M059J (cell line): ENCODE data around the gene DAPK2. TPM values are rescaled to one million over a fixed set of nuclear protein-coding genes. Genes with fewer than 3 reads are reported as not detected.

ENCODE experiments used
- DNase-seq: peaks from one replicate; pipeline ENCODE4 v3.0.0-alpha.2; 2012; ENCODE audit warnings: low read depth
- total RNA-seq: library from RNA; depleted of rRNA; stranded (reverse); fragments of >200 nt; shearing (Covaris generic); gene quantifications from 2 replicates; pipeline ENCODE4 v1.2.3, GENCODE V29; 2014

DAPK2 gene
- total RNA-seq, 1 experiment from 2014 or later, result 7.3 TPM

GRCh38 chr15:63998489-63998888 lies 47.8 kb downstream of the DAPK2 start:
- DNase-seq, result no peak

GRCh38 chr15:63997715-63998442 lies 48.4 kb downstream of the DAPK2 start:
- DNase-seq, result peak; percentile 37

- no peak for DNase-seq
Observed at GRCh38 chr15:63996794-63997357, 49.4 kb downstream of the DAPK2 start.

- DNase-seq, result no peak
Observed at GRCh38 chr15:63995789-63996188, 50.5 kb downstream of the DAPK2 start.

- DNase-seq, result peak; percentile 22
Observed at GRCh38 chr15:63994073-63994600, 52.1 kb downstream of the DAPK2 start.

- no peak for DNase-seq
Observed at GRCh38 chr15:63992300-63992699, 54.0 kb downstream of the DAPK2 start.

- DNase-seq, result no peak
Observed at GRCh38 chr15:63991706-63992105, 54.6 kb downstream of the DAPK2 start.

- DNase-seq, result no peak
Observed at GRCh38 chr15:63990454-63990853, 55.8 kb downstream of the DAPK2 start.

- no peak for DNase-seq
Observed at GRCh38 chr15:63987796-63988378, 58.4 kb downstream of the DAPK2 start.

- no peak for DNase-seq
Observed at GRCh38 chr15:63986751-63987341, 59.4 kb downstream of the DAPK2 start.

- no peak for DNase-seq
Observed at GRCh38 chr15:63986185-63986680, 60.1 kb downstream of the DAPK2 start.

GRCh38 chr15:63985221-63986184 lies 60.8 kb downstream of the DAPK2 start:
- no peak for DNase-seq

- no peak for DNase-seq
Observed at GRCh38 chr15:63984331-63984730, 62.0 kb downstream of the DAPK2 start.

GRCh38 chr15:63983061-63983711 lies 63.1 kb downstream of the DAPK2 start:
- DNase-seq, result no peak

GRCh38 chr15:63982381-63982854 lies 63.9 kb downstream of the DAPK2 start:
- no peak for DNase-seq

GRCh38 chr15:63981596-63982320 lies 64.5 kb downstream of the DAPK2 start:
- DNase-seq, result no peak

GRCh38 chr15:63979262-63979793 lies 67.0 kb downstream of the DAPK2 start:
- no peak for DNase-seq

GRCh38 chr15:63978511-63979261 lies 67.6 kb downstream of the DAPK2 start:
- no peak for DNase-seq

GRCh38 chr15:63977119-63977518 lies 69.2 kb downstream of the DAPK2 start:
- no peak for DNase-seq
